Vagina (tissue), 2 donors: ENCODE measurements around the gene CD300E. TPM values are rescaled to one million over a fixed set of nuclear protein-coding genes. Genes with fewer than 3 reads are reported as not detected.
"Not testable (repeated sequence)": the region's sequence is repeated elsewhere in the genome, so short reads cannot be mapped to it uniquely, and the experiment has no call there.

Experiments used
- DNase-seq, 2 donors: peaks; one replicate each; pipeline ENCODE4 v3.0.0-alpha.2; 2017; ENCODE audit errors: extremely low spot score in 2 of 2
- H3K27ac ChIP-seq: fragments of 200-600 bp; sonication (generic); one replicate; pipeline ENCODE4 v1.5.1; 2019
- H3K27me3 ChIP-seq: fragments of 200-600 bp; sonication (generic); one replicate; pipeline ENCODE4 v1.5.1; 2019
- H3K36me3 ChIP-seq, 2 donors: fragments of 200-600 bp; sonication (generic); one replicate each; pipeline ENCODE4 v1.5.1; 2017 to 2019
- H3K4me1 ChIP-seq: fragments of 200-600 bp; sonication (generic); one replicate; pipeline ENCODE4 v1.5.1; 2019
- H3K4me3 ChIP-seq, 2 donors: fragments of 200-600 bp; sonication (generic); 1 replicate in 1 of 2; 2 replicates in 1 of 2; pipeline ENCODE4 v1.5.1; 2016 to 2019
- H3K9me3 ChIP-seq: fragments of 200-600 bp; sonication (generic); one replicate; pipeline ENCODE4 v1.5.1; 2019
- CTCF ChIP-seq, 3 experiments: fragments of 450-650 bp in 2 of 3; fragments of 200-600 bp in 1 of 3; sonication (generic) in 1 of 3; IDR thresholded peaks; one replicate each; pipeline ENCODE4 v1.5.1; 2017 to 2019; ENCODE audit warnings: antibody characterized with exemption in 3 of 3, mild to moderate bottlenecking in 2 of 3, moderate library complexity in 2 of 3
- POLR2A ChIP-seq, 2 donors: fragments of 450-650 bp; IDR thresholded peaks; one replicate each; pipeline ENCODE4 v1.6.1; 2017; ENCODE audit warnings: antibody characterized with exemption in 2 of 2, mild to moderate bottlenecking in 2 of 2, moderate library complexity in 2 of 2
- POLR2AphosphoS5 ChIP-seq, 2 donors: sonication (generic); formaldehyde crosslinking; IDR thresholded peaks; one replicate each; pipeline ENCODE4 v1.9.0; 2017; ENCODE audit warnings: antibody characterized with exemption in 2 of 2, mild to moderate bottlenecking in 2 of 2, low read depth in 1 of 2; ENCODE audit not compliant: insufficient read depth in 1 of 2
- intact Hi-C: fragments of 100-400 bp; cut with DNase I; formaldehyde crosslinking; loops from one replicate; pipeline ENCODE4 v1.15.1; 2023
- total RNA-seq: library from RNA; depleted of rRNA; stranded (reverse); fragments of >200 nt; gene quantifications from one replicate; pipeline ENCODE4 v1.2.3, GENCODE V29; 2016

The CD300E gene
- total RNA-seq, 1 donor from 2014 or later: 0.98 TPM

GRCh38 chr17:74631468-74632450 is 8.2 kb upstream of the CD300E start:
- Histone ChIP-seq H3K4me1 (peaks cover 3% of the 10 kb centered on the region), H3K36me3 (no peaks in the 10 kb centered on the region), H3K4me3 (no peak overlapping the region), H3K9me3 (no peaks in the 10 kb centered on the region), H3K27me3 (no peaks in the 10 kb centered on the region), H3K27ac (no peak overlapping the region)
- TF ChIP-seq POLR2AphosphoS5 (IDR thresholded peaks at IDR 0.05; ENCODE audit: insufficient read depth in 1 of 2, low read depth in 1 of 2) (no peak), POLR2A (IDR thresholded peaks at IDR 0.05) (no peak), CTCF (IDR thresholded peaks at IDR 0.05) (no peak)
- intact Hi-C loops: no loop called here
- no peak for DNase-seq

- H3K4me3 ChIP-seq, intact Hi-C loops, H3K27me3 ChIP-seq, DNase-seq, H3K27ac ChIP-seq, H3K4me1 ChIP-seq, H3K9me3 ChIP-seq, H3K36me3 ChIP-seq: not testable (repeated sequence)
Observed at GRCh38 chr17:74630251-74630650, 6.7 kb upstream of the CD300E start.

- Histone ChIP-seq H3K27me3 (no peaks in the 10 kb centered on the region), H3K36me3 (no peaks in the 10 kb centered on the region), H3K4me1 (no peaks in the 10 kb centered on the region), H3K27ac (no peak overlapping the region), H3K4me3 (no peak overlapping the region), H3K9me3 (no peaks in the 10 kb centered on the region)
- TF ChIP-seq CTCF (IDR thresholded peaks at IDR 0.05): no peak
- TF ChIP-seq POLR2AphosphoS5 (IDR thresholded peaks at IDR 0.05; ENCODE audit: insufficient read depth in 1 of 2, low read depth in 1 of 2): no peak
- no peak for TF ChIP-seq POLR2A (IDR thresholded peaks at IDR 0.05)
- intact Hi-C loops: no loop called here
- DNase-seq: no peak
Observed at GRCh38 chr17:74625661-74626060, 2.1 kb upstream of the CD300E start.

GRCh38 chr17:74624131-74624530 is 593 bp upstream of the CD300E start:
- H3K4me3 ChIP-seq: no peak overlapping the region
- no peak for DNase-seq
- H3K4me1 ChIP-seq: no peaks in the 10 kb centered on the region
- TF ChIP-seq CTCF (IDR thresholded peaks at IDR 0.05) (no peak), POLR2A (IDR thresholded peaks at IDR 0.05) (no peak), POLR2AphosphoS5 (IDR thresholded peaks at IDR 0.05; ENCODE audit: insufficient read depth in 1 of 2, low read depth in 1 of 2) (no peak)
- no peak overlapping the region for H3K27ac ChIP-seq
- no peaks in the 10 kb centered on the region for H3K9me3 ChIP-seq
- intact Hi-C loops: no loop called here
- no peaks in the 10 kb centered on the region for H3K27me3 ChIP-seq
- no peaks in the 10 kb centered on the region for H3K36me3 ChIP-seq

- DNase-seq: no peak
- H3K9me3 ChIP-seq: no peaks in the 10 kb centered on the region
- H3K4me3 ChIP-seq: no peak overlapping the region
- intact Hi-C loops: no loop called here
- no peak overlapping the region for H3K27ac ChIP-seq
- no peaks in the 10 kb centered on the region for H3K4me1 ChIP-seq
- TF ChIP-seq CTCF (IDR thresholded peaks at IDR 0.05) (no peak), POLR2AphosphoS5 (IDR thresholded peaks at IDR 0.05; ENCODE audit: insufficient read depth in 1 of 2, low read depth in 1 of 2) (no peak), POLR2A (IDR thresholded peaks at IDR 0.05) (no peak)
- no peaks in the 10 kb centered on the region for H3K36me3 ChIP-seq
- H3K27me3 ChIP-seq: no peaks in the 10 kb centered on the region
Observed at GRCh38 chr17:74619077-74619673, 4.4 kb downstream of the CD300E start.
